Bronchial epithelial cell (primary cell): ENCODE data around the gene RALGAPA2. TPM values are rescaled to one million over a fixed set of nuclear protein-coding genes. Genes with fewer than 3 reads are reported as not detected.

Experiments
- DNase-seq: peaks from one replicate; pipeline ENCODE4 v3.0.0-alpha.2; 2010; ENCODE audit warnings: low read depth
- FAIRE-seq: peaks from 2 replicates; lab custom pipeline; 2011; peaks lifted over from hg19 to GRCh38; lab: Jason Lieb, UNC
- H3K27me3 ChIP-seq: 2 replicates; pipeline ENCODE4 v1.5.1; 2011; ENCODE audit warnings: low read length; ENCODE audit not compliant: control insufficient read depth, insufficient read depth
- H3K36me3 ChIP-seq: 2 replicates; pipeline ENCODE4 v1.5.1; 2011; ENCODE audit warnings: low read length; ENCODE audit not compliant: control insufficient read depth, insufficient read depth
- H3K4me3 ChIP-seq: 2 replicates; pipeline ENCODE4 v1.5.1; 2011; ENCODE audit warnings: mild to moderate bottlenecking, low read depth, low read length, control low read depth
- total RNA-seq: library from RNA; depleted of rRNA; stranded (reverse); fragments of >200 nt; gene quantifications from 2 replicates; pipeline ENCODE4 v1.2.1, GENCODE V29; 2014
- TF ChIP-seq, protein P1 (sequence below): IDR thresholded peaks from 2 replicates; pipeline ENCODE4 v1.5.1; 2011; ENCODE audit warnings: mild to moderate bottlenecking, moderate library complexity, low read length, control low read depth, inconsistent platforms; ENCODE audit not compliant: insufficient read depth, severe bottlenecking

RALGAPA2 gene
- total RNA-seq, 1 donor from 2014 or later, result 8.7 TPM

DNA sequence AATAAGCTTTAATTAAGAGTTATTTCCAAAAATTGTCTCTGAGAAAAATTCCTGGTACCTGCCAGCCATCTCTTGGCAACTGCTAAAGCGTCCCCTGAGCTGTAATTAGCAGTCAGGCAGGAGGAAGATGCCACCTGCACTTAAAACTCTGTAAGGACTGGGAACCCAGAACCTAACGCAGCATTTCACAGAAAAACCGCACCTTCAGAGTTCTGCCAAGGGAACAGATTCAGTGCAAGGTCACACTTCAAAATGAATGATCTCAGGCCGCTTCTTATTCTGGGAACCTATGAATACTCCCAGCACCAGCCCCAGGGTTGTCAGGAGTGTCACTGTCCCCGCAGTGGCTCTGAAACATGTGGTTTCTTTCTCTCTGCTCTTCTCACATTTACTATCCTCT is 307.8 kb downstream of the RALGAPA2 start:
- no peaks in the 10 kb centered on the region for H3K36me3 ChIP-seq
- no peak overlapping the region for H3K4me3 ChIP-seq
- DNase-seq (no peak), FAIRE-seq (no peak)
- H3K27me3 ChIP-seq, result no peaks in the 10 kb centered on the region
- TF ChIP-seq, protein P1, sequence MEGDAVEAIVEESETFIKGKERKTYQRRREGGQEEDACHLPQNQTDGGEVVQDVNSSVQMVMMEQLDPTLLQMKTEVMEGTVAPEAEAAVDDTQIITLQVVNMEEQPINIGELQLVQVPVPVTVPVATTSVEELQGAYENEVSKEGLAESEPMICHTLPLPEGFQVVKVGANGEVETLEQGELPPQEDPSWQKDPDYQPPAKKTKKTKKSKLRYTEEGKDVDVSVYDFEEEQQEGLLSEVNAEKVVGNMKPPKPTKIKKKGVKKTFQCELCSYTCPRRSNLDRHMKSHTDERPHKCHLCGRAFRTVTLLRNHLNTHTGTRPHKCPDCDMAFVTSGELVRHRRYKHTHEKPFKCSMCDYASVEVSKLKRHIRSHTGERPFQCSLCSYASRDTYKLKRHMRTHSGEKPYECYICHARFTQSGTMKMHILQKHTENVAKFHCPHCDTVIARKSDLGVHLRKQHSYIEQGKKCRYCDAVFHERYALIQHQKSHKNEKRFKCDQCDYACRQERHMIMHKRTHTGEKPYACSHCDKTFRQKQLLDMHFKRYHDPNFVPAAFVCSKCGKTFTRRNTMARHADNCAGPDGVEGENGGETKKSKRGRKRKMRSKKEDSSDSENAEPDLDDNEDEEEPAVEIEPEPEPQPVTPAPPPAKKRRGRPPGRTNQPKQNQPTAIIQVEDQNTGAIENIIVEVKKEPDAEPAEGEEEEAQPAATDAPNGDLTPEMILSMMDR, result no peak

GRCh38 chr20:20401991-20402390 is 310.5 kb downstream of the RALGAPA2 start:
- TF ChIP-seq, protein P1, result no peak
- FAIRE-seq (no peak), DNase-seq (no peak)
- H3K27me3 ChIP-seq, result no peaks in the 10 kb centered on the region
- H3K4me3 ChIP-seq, result no peak overlapping the region
- no peaks in the 10 kb centered on the region for H3K36me3 ChIP-seq

GRCh38 chr20:20399531-20400500 is 312.6 kb downstream of the RALGAPA2 start:
- no peaks in the 10 kb centered on the region for H3K36me3 ChIP-seq
- FAIRE-seq, result no peak
- TF ChIP-seq, protein P1, result no peak
- no peaks in the 10 kb centered on the region for H3K27me3 ChIP-seq
- DNase-seq, result no peak
- H3K4me3 ChIP-seq, result no peak overlapping the region

DNA sequence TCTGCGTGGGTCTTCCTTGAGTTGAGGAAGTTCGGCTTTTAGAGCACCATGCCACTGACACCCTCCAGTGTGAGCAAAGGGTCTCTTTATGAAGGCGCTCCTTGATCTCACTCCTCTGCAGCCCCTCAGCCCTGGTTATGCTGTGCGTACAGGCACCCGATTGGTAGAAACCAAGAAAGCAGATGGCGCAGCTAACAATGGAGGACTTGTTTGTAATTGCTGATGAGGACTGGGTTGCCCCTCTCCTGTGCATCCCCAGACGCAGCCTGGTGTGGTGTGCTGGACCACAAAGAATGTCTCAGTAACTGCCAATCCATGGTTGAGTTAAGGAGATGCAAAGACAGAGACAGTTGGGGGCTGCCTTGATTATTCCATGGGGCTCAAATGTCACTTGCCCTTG is 314.3 kb downstream of the RALGAPA2 start:
- DNase-seq, result no peak
- Histone ChIP-seq H3K36me3 (no peaks in the 10 kb centered on the region), H3K4me3 (no peak overlapping the region), H3K27me3 (no peaks in the 10 kb centered on the region)
- TF ChIP-seq, protein P1, result no peak
- FAIRE-seq, result no peak

GRCh38 chr20:20396794-20397193 is 315.6 kb downstream of the RALGAPA2 start:
- Histone ChIP-seq H3K36me3 (no peaks in the 10 kb centered on the region), H3K4me3 (no peak overlapping the region), H3K27me3 (no peaks in the 10 kb centered on the region)
- DNase-seq (no peak), FAIRE-seq (no peak)
- TF ChIP-seq, protein P1, result no peak
